NCI-H2196 treated with DMSO at 0.1 percent for 48 hours (cell line): Measurements from ENCODE around the gene CLEC18C.
A peak's percentile ranks its signal among the peaks of the same experiment; 100 is the strongest.
"Not testable (repeated sequence)": the region's sequence is repeated elsewhere in the genome, so short reads cannot be mapped to it uniquely, and the experiment has no call there.

Experiments
- DNase-seq: peaks from one replicate; lab custom pipeline; 2025; ENCODE audit not compliant: unreplicated experiment; lab: John Stamatoyannopoulos, UW

CLEC18C gene

GRCh38 chr16:70173212-70173837 is at the start of gene CLEC18C:
Gene CLEC18C, plus strand, starts transcription at chr16:70173787. Its CDS starts 492 bp downstream, at chr16:70174279.
- DNase-seq = not testable (repeated sequence)

- DNase-seq = not testable (repeated sequence)
Observed at GRCh38 chr16:70123822-70124221, 49.8 kb upstream of the CLEC18C start.

DNA sequence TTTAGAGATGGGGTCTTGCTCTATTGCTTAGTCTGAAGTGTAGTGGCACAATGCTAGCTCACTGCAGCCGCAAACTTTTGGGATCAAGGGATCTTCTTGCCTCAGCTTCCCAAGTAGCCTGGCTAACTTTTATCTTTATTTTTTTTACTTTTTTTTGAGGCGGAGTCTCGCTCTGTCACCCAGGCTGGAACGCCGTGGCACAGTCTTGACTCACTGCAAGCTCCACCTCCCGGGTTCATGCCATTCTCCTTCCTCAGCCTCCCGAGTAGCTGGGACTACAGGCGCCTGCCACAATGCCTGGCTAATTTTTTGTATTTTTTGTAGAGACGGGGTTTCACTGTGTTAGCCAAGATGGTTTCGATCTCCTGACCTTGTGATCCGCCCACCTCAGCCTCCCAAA is 47.4 kb upstream of the CLEC18C start:
- not testable (repeated sequence) for DNase-seq

GRCh38 chr16:70127706-70128105 is 45.9 kb upstream of the CLEC18C start:
- not testable (repeated sequence) for DNase-seq

DNA sequence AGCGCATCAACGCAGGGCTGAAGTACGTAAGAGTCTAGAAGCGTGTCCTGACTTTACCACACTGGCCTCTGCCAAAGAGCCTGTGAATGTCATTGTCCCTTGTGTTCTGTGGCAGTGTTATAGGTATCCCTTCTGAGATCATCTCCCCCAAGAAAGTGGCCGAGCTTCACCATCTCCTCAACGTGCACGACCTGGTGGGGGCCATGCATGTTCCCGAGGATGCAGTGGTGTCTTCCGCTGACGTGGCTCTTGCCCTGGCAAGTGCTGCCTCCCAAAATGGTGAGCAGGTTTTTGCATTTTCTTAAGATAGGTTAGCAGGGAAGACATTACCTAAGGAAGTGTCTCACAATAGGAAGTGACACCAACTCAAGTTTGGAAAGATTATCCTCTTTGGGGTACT is 44.7 kb upstream of the CLEC18C start:
- DNase-seq = not testable (repeated sequence)

GRCh38 chr16:70135796-70136195 is 37.8 kb upstream of the CLEC18C start:
- not testable (repeated sequence) for DNase-seq

GRCh38 chr16:70136595-70136994 is 37.0 kb upstream of the CLEC18C start:
- not testable (repeated sequence) for DNase-seq

DNA sequence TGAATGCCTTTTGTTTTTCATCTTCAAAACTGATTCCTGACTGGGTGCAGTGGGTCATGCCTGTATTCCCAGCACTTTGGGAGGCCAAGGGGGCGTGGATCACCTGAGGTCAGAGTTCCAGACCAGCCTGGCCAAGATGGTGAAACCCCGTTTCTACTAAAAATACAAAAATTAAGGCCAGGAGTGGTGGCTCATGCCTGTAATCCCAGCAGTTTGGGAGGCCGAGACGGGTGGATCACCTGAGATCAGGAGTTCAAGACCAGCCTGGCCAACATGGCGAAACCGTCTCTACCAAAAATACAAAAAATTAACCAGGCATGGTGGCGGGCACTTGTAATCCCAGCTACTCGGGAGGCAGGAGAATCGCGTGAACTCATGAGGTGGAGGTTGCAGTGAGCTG is 30.8 kb upstream of the CLEC18C start:
- DNase-seq = not testable (repeated sequence)

DNA sequence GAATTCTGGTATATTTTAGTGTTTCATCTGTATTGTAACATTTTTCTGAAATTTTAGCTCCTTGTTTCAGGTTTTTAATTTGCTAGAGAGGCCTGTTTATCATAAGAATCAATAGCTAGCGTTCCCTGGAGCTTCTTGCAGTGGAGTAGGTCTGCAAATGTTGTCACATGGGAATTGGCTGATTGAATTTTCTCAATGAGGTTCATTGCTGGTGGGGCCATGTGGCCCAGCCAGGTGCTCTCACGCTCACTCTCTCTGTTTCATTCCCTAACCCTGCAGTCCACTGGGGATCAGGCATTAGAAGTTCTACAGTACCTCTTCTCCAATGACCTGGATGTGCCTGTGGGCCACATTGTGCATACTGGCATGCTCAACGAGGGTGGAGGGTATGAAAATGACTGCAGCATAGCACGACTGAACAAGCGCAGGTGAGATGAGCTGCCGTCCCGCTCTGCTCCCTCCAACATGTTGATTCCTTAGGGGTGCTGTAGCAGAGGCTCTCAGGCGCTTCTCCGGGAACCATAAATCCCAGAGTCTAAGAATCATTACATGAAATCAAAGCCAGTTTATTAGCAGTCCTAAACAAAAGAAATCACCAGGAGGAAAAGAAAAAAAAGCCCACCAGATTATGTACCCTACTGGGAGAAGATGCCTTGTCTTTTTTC is 30.2 kb upstream of the CLEC18C start:
- not testable (repeated sequence) for DNase-seq

DNA sequence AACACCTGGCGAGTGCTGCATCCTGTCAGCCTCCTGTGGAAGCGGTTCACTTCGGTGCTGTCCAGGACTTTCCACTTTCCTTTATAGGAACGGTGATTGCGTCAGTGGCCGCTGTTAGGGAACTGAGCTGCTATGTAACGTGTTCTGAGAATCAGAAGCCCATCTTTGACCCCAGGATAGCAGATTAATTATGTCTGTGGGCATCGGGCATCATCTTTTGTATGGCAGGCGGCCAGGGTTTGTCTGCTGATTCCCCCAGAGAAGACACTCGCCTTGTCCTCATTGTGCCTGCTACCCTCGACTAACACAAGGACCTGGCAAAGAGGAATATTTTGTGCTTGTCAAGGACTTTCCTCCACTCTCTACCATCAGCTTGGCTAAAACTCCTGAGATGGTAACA is 25.7 kb upstream of the CLEC18C start:
- DNase-seq = not testable (repeated sequence)

GRCh38 chr16:70148453-70148852 is 25.1 kb upstream of the CLEC18C start:
- DNase-seq = not testable (repeated sequence)

- not testable (repeated sequence) for DNase-seq
Observed at GRCh38 chr16:70149296-70149695, 24.3 kb upstream of the CLEC18C start.

DNA sequence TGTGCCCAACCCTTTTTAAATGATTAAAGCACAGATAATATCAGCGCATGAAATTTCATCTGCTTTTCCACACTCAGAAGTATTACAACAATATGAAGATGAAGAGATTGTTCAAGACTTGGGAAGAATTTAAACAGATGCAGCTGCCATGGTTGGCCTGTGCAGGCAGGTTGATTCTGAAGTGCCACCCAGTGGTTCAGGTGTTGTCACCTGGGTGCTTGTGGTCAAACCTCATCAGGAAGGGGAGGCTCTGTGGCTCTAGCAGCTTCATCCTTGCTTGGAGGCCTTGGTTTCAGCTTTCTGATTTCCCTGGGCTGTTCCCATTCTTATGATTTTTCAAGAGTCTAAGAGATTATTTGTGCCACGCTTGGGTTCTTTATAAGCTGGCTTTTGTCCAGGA is 22.2 kb upstream of the CLEC18C start:
- peak; percentile 59 for DNase-seq

GRCh38 chr16:70151941-70152509 is 21.6 kb upstream of the CLEC18C start:
- DNase-seq = no peak

GRCh38 chr16:70152578-70153302 is 20.8 kb upstream of the CLEC18C start:
- DNase-seq = no peak

DNA sequence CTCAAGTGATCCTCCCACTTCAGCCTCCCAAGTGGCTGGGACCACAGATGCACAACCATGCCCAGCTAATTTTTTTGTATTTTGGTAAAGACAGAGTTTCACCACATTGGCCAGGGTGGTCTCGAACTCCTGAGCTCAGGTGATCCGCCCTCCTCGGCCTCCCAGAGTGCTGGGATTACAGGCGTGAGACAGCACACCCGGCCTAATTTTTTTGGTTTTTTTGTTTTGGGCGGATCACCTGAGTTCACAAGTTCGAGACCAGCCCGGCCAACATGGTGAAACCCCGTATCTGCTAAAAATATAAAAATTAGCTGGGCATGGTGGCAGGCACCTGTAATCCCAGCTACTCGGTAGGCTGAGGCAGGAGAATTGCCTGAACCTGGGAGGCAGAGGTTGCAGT is 18.9 kb upstream of the CLEC18C start:
- DNase-seq = not testable (repeated sequence)

DNA sequence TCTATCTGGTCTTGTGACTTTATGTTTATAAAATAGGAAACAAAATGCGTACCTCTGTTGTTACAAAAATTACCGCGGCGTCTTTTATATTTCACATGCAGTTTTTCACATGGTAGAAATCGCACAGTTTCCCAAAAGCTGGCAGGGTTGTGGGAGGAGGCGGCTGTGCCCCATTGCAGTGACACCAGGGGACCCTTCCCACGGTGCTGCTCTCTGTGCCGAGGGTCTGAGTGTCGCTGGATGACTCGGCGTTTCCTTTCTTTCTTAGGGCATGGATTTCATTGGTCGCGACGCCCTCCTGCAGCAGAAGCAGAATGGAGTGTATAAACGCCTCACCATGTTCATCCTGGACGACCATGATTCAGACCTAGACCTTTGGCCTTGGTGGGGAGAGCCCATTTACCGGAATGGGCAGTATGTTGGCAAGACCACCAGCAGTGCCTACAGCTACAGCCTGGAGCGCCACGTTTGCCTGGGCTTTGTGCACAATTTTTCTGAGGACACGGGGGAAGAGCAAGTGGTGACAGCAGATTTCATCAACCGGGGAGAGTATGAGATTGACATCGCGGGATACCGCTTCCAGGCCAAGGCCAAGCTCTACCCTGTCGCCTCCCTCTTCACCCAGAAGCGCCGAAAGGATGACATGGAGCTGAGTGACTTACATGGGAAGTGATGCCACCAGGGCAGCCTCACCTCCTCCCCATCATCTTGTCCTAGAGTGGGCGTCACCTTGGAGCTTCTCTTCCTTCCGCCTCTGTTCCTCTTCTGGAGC is 17.2 kb upstream of the CLEC18C start:
- DNase-seq = no peak

DNA sequence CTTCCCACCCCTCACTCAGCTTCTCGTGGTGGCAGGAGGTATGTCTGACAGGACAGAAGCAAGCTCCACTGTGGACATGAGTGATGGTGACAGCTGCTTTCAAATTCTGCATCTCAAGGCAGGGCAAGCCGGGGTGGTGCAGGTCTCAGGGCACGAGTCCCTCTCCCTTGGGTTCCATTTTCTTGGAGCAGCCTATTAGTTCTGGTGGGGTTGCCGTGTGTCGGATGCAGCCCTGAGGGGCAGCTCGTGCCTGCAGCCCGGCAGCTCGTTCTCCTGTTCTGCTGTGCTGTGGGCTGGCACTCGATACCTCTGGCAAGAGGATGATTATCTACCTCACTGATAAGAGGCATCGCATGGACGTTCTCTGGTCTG is 16.5 kb upstream of the CLEC18C start:
- no peak for DNase-seq

DNA sequence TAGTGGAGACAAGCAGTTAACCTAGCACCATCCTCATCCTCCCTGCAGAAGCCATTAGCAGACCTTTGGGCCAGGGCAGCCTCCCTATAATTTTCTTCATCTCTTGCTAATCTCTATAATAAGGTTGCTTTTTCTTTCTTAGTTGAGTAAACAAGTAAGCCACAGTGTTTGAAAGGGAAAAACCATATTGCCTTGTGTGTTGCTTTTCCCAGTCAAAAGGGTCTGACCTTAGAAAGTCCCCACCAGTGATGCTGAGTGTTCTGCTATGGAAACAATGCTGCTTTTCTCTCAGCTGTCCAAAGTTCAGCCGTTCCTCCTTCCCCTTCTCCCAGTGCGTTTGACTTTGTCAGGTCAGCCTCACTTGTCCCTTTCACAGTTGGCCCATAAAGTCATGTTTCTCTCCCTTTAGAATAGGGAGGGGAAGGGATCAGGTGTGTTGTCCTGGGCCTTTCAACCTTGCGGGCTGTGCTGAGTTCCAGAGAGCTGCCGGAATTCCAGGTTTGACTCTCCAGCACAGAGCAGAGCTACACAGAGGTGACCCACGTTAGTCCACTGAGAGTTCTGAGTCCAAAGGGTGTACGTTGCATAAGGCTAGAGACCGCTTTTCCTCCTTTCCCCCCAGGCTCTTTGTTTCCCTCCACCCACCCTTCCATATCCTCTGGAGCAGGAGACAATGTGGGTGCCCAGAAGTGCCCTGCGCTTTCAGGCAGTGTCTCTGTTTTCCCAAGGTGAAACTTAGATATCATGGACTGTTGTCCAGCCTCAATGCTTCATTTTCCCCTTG is 15.9 kb upstream of the CLEC18C start:
- DNase-seq = no peak

GRCh38 chr16:70158261-70158939 is 15.2 kb upstream of the CLEC18C start:
- DNase-seq = no peak
